PC-9 (cell line): ENCODE measurements around the gene DDAH1. TPM values are rescaled to one million over a fixed set of nuclear protein-coding genes. Genes with fewer than 3 reads are reported as not detected.

ENCODE experiments used
- BruUV-seq: library from RNA; stranded (reverse); fragments of 400-500 nt; replicated peaks from 2 replicates; lab custom pipeline; 2021; lab: Mats Ljungman, UMichigan
- CTCF ChIA-PET: fragments of 300-600 bp; sonication (Branson Sonifier 250); formaldehyde crosslinking; loops from one replicate; lab custom pipeline; 2022; ENCODE audit warnings: antibody characterized with exemption; lab: Charles Lee
- POLR2A ChIA-PET: fragments of 300-600 bp; sonication (Branson Sonifier 250); formaldehyde crosslinking; loops from one replicate; lab custom pipeline; 2022; ENCODE audit warnings: antibody characterized with exemption; ENCODE audit not compliant: unreplicated experiment; lab: Charles Lee
- DNase-seq, 2 experiments: peaks; one replicate each; pipeline versions ENCODE4 v3.0.0 to v3.0.0-alpha.2; 2015 to 2022; ENCODE audit warnings: mixed read lengths in 1 of 2
- H2AFZ ChIP-seq: fragments of 200-600 bp; sonication (generic); 2 replicates; pipeline ENCODE4 v1.8.1; 2017; ENCODE audit warnings: antibody characterized with exemption
- H3F3A ChIP-seq: fragments of 200-600 bp; sonication (generic); 2 replicates; pipeline ENCODE4 v1.8.1; 2017; ENCODE audit warnings: antibody characterized with exemption, mild to moderate bottlenecking, low read depth; ENCODE audit not compliant: insufficient read depth
- H3K27ac ChIP-seq: fragments of 200-600 bp; sonication (generic); 2 replicates; pipeline ENCODE4 v1.6.1; 2016; ENCODE audit warnings: mixed run types
- H3K27me3 ChIP-seq: fragments of 200-600 bp; sonication (generic); 2 replicates; pipeline ENCODE4 v1.6.1; 2016; ENCODE audit warnings: low read depth, mixed run types; ENCODE audit not compliant: insufficient read depth
- H3K36me3 ChIP-seq: fragments of 200-600 bp; sonication (generic); 2 replicates; pipeline ENCODE4 v1.6.1; 2016; ENCODE audit warnings: low read depth, mixed run types
- H3K4me1 ChIP-seq: fragments of 200-600 bp; sonication (generic); replicated peaks from 2 replicates; pipeline ENCODE4 v1.6.1; 2016; ENCODE audit warnings: mixed run types; ENCODE audit not compliant: insufficient read depth
- H3K4me2 ChIP-seq: fragments of 200-600 bp; sonication (generic); 2 replicates; pipeline ENCODE4 v1.6.1; 2017; ENCODE audit warnings: mixed run types
- H3K4me3 ChIP-seq: fragments of 200-600 bp; sonication (generic); 2 replicates; pipeline ENCODE4 v1.6.1; 2016; ENCODE audit warnings: mixed run types
- H3K79me2 ChIP-seq: fragments of 200-600 bp; sonication (generic); 2 replicates; pipeline ENCODE4 v1.6.1; 2017; ENCODE audit warnings: low read depth, mixed run types
- H3K9me2 ChIP-seq: fragments of 200-600 bp; sonication (generic); 2 replicates; pipeline ENCODE4 v1.8.1; 2017; ENCODE audit warnings: mild to moderate bottlenecking; ENCODE audit not compliant: insufficient read depth
- H3K9me3 ChIP-seq: fragments of 200-600 bp; sonication (generic); 2 replicates; pipeline ENCODE4 v1.8.1; 2016; ENCODE audit warnings: low read depth; ENCODE audit not compliant: insufficient read depth
- H4K20me1 ChIP-seq: fragments of 200-600 bp; sonication (generic); 2 replicates; pipeline ENCODE4 v1.8.1; 2017; ENCODE audit not compliant: insufficient read depth
- CTCF ChIP-seq: fragments of 200-600 bp; sonication (generic); conservative IDR thresholded peaks from 2 replicates; pipeline ENCODE4 v1.6.1; 2017; ENCODE audit warnings: mixed run types, antibody characterized with exemption, mild to moderate bottlenecking, moderate library complexity
- EZH2 ChIP-seq: fragments of 200-600 bp; sonication (generic); IDR thresholded peaks from 2 replicates; pipeline ENCODE4 v1.8.0; 2017; ENCODE audit warnings: antibody characterized with exemption, low read depth
- intact Hi-C: fragments of 100-400 bp; cut with micrococcal nuclease; formaldehyde crosslinking; loops from one replicate; pipeline ENCODE4 v1.10.0; 2022; ENCODE audit not compliant: unreplicated experiment
- total RNA-seq: library from RNA; stranded (reverse); gene quantifications from 2 replicates; pipeline ENCODE4 v1.2.3, GENCODE V29; 2021

Gene DDAH1
- total RNA-seq, 1 experiment from 2014 or later = 31.9 TPM

DNA sequence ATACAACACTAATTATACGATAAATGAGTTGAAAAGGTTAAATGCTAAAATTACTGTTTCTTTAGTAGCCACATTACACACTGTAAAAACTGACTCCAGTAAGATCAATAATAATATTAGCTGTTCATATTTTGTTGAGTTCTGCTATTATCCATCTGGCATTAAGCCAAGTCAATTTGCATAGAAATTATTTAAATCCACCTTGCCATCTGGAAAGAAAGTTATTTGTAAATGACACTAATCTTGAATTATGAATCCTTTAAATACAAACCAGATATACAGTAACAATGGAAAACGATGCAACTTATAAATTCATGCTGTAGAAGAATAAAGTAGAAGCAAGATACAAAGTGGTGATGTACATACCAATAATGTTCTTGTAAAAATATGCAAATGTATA is 107.1 kb downstream of the DDAH1 start:
- TF ChIP-seq EZH2 (no peak), CTCF (no peak)
- H3K4me3 ChIP-seq = no peak overlapping the region
- no peak overlapping the region for H2AFZ ChIP-seq
- H3K9me3 ChIP-seq = no peaks in the 10 kb centered on the region
- H3K4me2 ChIP-seq = no peak overlapping the region
- POLR2A ChIA-PET = no interaction called here
- H3K79me2 ChIP-seq = peaks cover 5% of the 10 kb centered on the region; the same call in 1 of the 2 replicates
- no peak for DNase-seq
- H3K27me3 ChIP-seq = no peaks in the 10 kb centered on the region
- BruUV-seq = no TSS peak
- H3F3A ChIP-seq = 0 out of 2 replicates have a peak, but pooled peaks cover 2% of the 10 kb centered on the region
- intact Hi-C loops = no loop called here
- H4K20me1 ChIP-seq = no peaks in the 10 kb centered on the region
- H3K4me1 ChIP-seq = no peaks in the 10 kb centered on the region
- no peaks in the 10 kb centered on the region; the same call in 1 of the 2 replicates for H3K9me2 ChIP-seq
- CTCF ChIA-PET = no interaction called here
- H3K36me3 ChIP-seq = no peaks in the 10 kb centered on the region
- no peak overlapping the region for H3K27ac ChIP-seq

DNA sequence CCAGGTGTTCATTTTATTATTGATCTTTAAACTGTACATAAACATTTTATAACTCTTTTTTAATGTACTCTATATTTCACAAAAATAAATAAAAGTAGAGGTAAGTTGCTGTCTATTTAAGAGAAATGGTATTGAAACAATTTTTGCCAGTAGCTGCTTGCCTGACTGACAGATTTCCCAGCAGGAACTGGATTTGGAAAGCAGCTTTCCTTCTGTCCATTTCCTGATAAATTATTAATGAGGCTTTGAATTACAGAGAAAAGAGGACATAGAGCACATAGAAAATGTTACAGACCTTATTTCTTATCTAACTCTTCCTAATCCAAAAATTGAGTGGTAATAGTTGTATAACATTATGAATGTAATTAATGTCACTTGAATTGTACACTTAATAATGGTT is 108.8 kb downstream of the DDAH1 start:
- Histone ChIP-seq H3K9me3 (no peaks in the 10 kb centered on the region), H3K4me1 (no peaks in the 10 kb centered on the region), H3K79me2 (0 out of 2 replicates have a peak, but pooled peaks cover 5% of the 10 kb centered on the region), H3K4me2 (no peak overlapping the region), H4K20me1 (no peaks in the 10 kb centered on the region), H3K27ac (no peak overlapping the region), H3K27me3 (no peaks in the 10 kb centered on the region), H2AFZ (no peak overlapping the region), H3F3A (0 out of 2 replicates have a peak, but pooled peaks cover 5% of the 10 kb centered on the region), H3K4me3 (no peak overlapping the region), H3K9me2 (no peaks in the 10 kb centered on the region; the same call in 1 of the 2 replicates), H3K36me3 (no peaks in the 10 kb centered on the region)
- BruUV-seq = no TSS peak
- intact Hi-C loops = no loop called here
- no peak for DNase-seq
- ChIA-PET CTCF (no interaction called here), POLR2A (interaction anchor here (0.7 kb wide), 1 partner anchor 40 kb away, joined by 3 read pairs; no protein-coding TSS in a partner anchor)
- TF ChIP-seq CTCF (no peak), EZH2 (no peak)

GRCh38 chr1:85352055-85352454 is 112.9 kb downstream of the DDAH1 start:
- no TSS peak for BruUV-seq
- no peak overlapping the region for H3K4me2 ChIP-seq

More at GRCh38 chr1:85352055-85352454, 112.9 kb downstream of the DDAH1 start:
- Histone ChIP-seq H3K4me3 (no peak overlapping the region), H4K20me1 (no peaks in the 10 kb centered on the region), H3K27ac (no peak overlapping the region), H3K4me1 (no peaks in the 10 kb centered on the region), H2AFZ (no peak overlapping the region), H3K79me2 (no peaks in the 10 kb centered on the region), H3K9me2 (no peaks in the 10 kb centered on the region; the same call in none of the 2 replicates), H3K36me3 (0 out of 2 replicates have a peak, but pooled peaks cover 10% of the 10 kb centered on the region), H3K9me3 (no peaks in the 10 kb centered on the region), H3K27me3 (no peaks in the 10 kb centered on the region), H3F3A (0 out of 2 replicates have a peak, but pooled peaks cover 5% of the 10 kb centered on the region)
- DNase-seq = no peak
- POLR2A ChIA-PET = no interaction called here
- intact Hi-C loops = no loop called here
- TF ChIP-seq CTCF (no peak), EZH2 (no peak)
- CTCF ChIA-PET = no interaction called here
